ENCODE data around the gene FBXW11.

GRCh38 chr5:172052450-172053236, 46.2 kb upstream of the FBXW11 start:
- TF ChIP-seq ZNF121 (CRISPR knock-in tag; IDR thresholded peaks at IDR 0.05) (no peak), CTCF (IDR thresholded peaks at IDR 0.05) (no peak), TP53 (CRISPR knock-in tag; IDR thresholded peaks at IDR 0.05) (no peak), ATF2 (CRISPR knock-in tag; IDR thresholded peaks at IDR 0.05; ENCODE audit: borderline replicate concordance, low read depth) (no peak), PRDM15 (CRISPR knock-in tag; IDR thresholded peaks at IDR 0.05) (no peak), USF1 (CRISPR knock-in tag; IDR thresholded peaks at IDR 0.05) (no peak), SP1 (CRISPR knock-in tag; conservative IDR thresholded peaks at IDR 0.05) (no peak), NR2C2 (CRISPR knock-in tag; IDR thresholded peaks at IDR 0.05) (no peak), ATF3 (CRISPR knock-in tag; conservative IDR thresholded peaks at IDR 0.05) (no peak), CBFB (CRISPR knock-in tag; IDR thresholded peaks at IDR 0.05; ENCODE audit: low read depth) (no peak), USF2 (CRISPR knock-in tag; IDR thresholded peaks at IDR 0.05) (no peak)
